Fibroblast of skin of scalp (primary cell): Measurements from ENCODE around the gene SYT3. TPM values are rescaled to one million over a fixed set of nuclear protein-coding genes. Genes with fewer than 3 reads are reported as not detected.

Experiments
- DNase-seq: peaks from one replicate; pipeline ENCODE4 v3.0.0-alpha.2; 2013
- polyA plus RNA-seq, 2 experiments: library from polyadenylated mRNA; unstranded; fragments of 120-200 nt; gene quantifications; one replicate each; pipeline ENCODE4 v1.2.1, GENCODE V29; 2013; ENCODE audit not compliant: insufficient read length in 2 of 2

Gene SYT3
- 0.24 TPM for polyA plus RNA-seq (2013, experiment 1 of 2; ENCODE audit: insufficient read length)
- polyA plus RNA-seq (2013, experiment 2 of 2; ENCODE audit: insufficient read length) = 0.32 TPM

- DNase-seq = peak; percentile 35
These were observed at the start of gene SYT3 for GRCh38 chr19:50639121-50640112. SYT3 (minus strand) TSS chr19:50639881; CDS start chr19:50637411, 2,470 bp downstream.

- no peak for DNase-seq
These were observed 49.1 kb upstream of the SYT3 start for GRCh38 chr19:50688766-50689165.

GRCh38 chr19:50686310-50687032, 46.8 kb upstream of the SYT3 start:
- no peak for DNase-seq

- DNase-seq = peak; percentile 64
These were observed 39.8 kb upstream of the SYT3 start for GRCh38 chr19:50679177-50680125.

- DNase-seq = no peak
These were observed 38.6 kb upstream of the SYT3 start for GRCh38 chr19:50678323-50678722.

- no peak for DNase-seq
These were observed 38.0 kb upstream of the SYT3 start for GRCh38 chr19:50677636-50678035.

- DNase-seq = no peak
These were observed 37.0 kb upstream of the SYT3 start for GRCh38 chr19:50676625-50677197.

GRCh38 chr19:50673118-50673517, 33.4 kb upstream of the SYT3 start:
- DNase-seq = no peak

GRCh38 chr19:50670102-50670380, 30.4 kb upstream of the SYT3 start:
- DNase-seq = no peak

GRCh38 chr19:50669302-50670101, 29.8 kb upstream of the SYT3 start:
- peak; percentile 18 for DNase-seq

GRCh38 chr19:50668879-50669278, 29.2 kb upstream of the SYT3 start:
- DNase-seq = no peak

GRCh38 chr19:50668416-50668815, 28.7 kb upstream of the SYT3 start:
- no peak for DNase-seq

- DNase-seq = no peak
These were observed 28.1 kb upstream of the SYT3 start for GRCh38 chr19:50667759-50668231.

- no peak for DNase-seq
These were observed 27.6 kb upstream of the SYT3 start for GRCh38 chr19:50667177-50667758.

- no peak for DNase-seq
These were observed 26.9 kb upstream of the SYT3 start for GRCh38 chr19:50666346-50667176.

GRCh38 chr19:50664204-50664603, 24.5 kb upstream of the SYT3 start:
- DNase-seq = no peak

- no peak for DNase-seq
These were observed 23.8 kb upstream of the SYT3 start for GRCh38 chr19:50663482-50663790.

- DNase-seq = no peak
These were observed 23.2 kb upstream of the SYT3 start for GRCh38 chr19:50662651-50663481.
